Measurements from ENCODE around the gene SLC6A19. TPM values are rescaled to one million over a fixed set of nuclear protein-coding genes. Genes with fewer than 3 reads are reported as not detected.

The SLC6A19 gene
- total and polyA plus RNA-seq, 2 of the 13 experiments (the other 11 are each of a cell fraction or from before 2014, with no cell fraction given): 0.02 TPM; not detected in 1

- TF ChIP-seq ZBTB33 (CRISPR knock-in tag; IDR thresholded peaks at IDR 0.05) (0 out of 2 replicates have a peak, but pooled peaks have one; percentile 15), NPAS2 (CRISPR knock-in tag; IDR thresholded peaks at IDR 0.05; ENCODE audit: borderline replicate concordance) (no peak), EED (CRISPR knock-in tag; IDR thresholded peaks at IDR 0.05) (no peak), RELA (CRISPR knock-in tag; IDR thresholded peaks at IDR 0.05) (no peak), SUZ12 (IDR thresholded peaks at IDR 0.05; ENCODE audit: low read depth, low read length) (no peak), TSC22D2 (CRISPR knock-in tag; IDR thresholded peaks at IDR 0.05; ENCODE audit: borderline replicate concordance) (no peak), ZBTB42 (CRISPR knock-in tag; IDR thresholded peaks at IDR 0.05) (no peak), KLF13 (CRISPR knock-in tag; IDR thresholded peaks at IDR 0.05) (no peak), HDAC1 (CRISPR knock-in tag; IDR thresholded peaks at IDR 0.05) (no peak), NFRKB (IDR thresholded peaks at IDR 0.05) (no peak), CSRNP2 (CRISPR knock-in tag; conservative IDR thresholded peaks at IDR 0.05; ENCODE audit: low read depth) (no peak), MXI1 (IDR thresholded peaks at IDR 0.05; ENCODE audit: borderline replicate concordance, low read depth, low read length) (no peak), ZNF180 (CRISPR knock-in tag; IDR thresholded peaks at IDR 0.05; ENCODE audit: borderline replicate concordance, low read depth) (no peak), GFI1 (CRISPR knock-in tag; IDR thresholded peaks at IDR 0.05; ENCODE audit: borderline replicate concordance) (no peak), SPEN (CRISPR knock-in tag; IDR thresholded peaks at IDR 0.05; ENCODE audit: low read depth) (no peak), ZNF569 (CRISPR knock-in tag; IDR thresholded peaks at IDR 0.05; ENCODE audit: borderline replicate concordance) (no peak), NFAT5 (CRISPR knock-in tag; IDR thresholded peaks at IDR 0.05) (peak; percentile 49; the same call in 1 of the 2 replicates)
- TF ChIP-seq, protein P1, sequence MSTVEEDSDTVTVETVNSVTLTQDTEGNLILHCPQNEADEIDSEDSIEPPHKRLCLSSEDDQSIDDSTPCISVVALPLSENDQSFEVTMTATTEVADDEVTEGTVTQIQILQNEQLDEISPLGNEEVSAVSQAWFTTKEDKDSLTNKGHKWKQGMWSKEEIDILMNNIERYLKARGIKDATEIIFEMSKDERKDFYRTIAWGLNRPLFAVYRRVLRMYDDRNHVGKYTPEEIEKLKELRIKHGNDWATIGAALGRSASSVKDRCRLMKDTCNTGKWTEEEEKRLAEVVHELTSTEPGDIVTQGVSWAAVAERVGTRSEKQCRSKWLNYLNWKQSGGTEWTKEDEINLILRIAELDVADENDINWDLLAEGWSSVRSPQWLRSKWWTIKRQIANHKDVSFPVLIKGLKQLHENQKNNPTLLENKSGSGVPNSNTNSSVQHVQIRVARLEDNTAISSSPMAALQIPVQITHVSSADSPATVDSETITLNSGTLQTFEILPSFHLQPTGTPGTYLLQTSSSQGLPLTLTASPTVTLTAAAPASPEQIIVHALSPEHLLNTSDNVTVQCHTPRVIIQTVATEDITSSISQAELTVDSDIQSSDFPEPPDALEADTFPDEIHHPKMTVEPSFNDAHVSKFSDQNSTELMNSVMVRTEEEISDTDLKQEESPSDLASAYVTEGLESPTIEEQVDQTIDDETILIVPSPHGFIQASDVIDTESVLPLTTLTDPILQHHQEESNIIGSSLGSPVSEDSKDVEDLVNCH (CRISPR knock-in tag; IDR thresholded peaks at IDR 0.05): no peak
Measured at GRCh38 chr5:1167728-1168709, 33.4 kb upstream of the SLC6A19 start (continued).

Data from HepG2 (cell line).